Left renal pelvis (tissue), 4 donors: ENCODE measurements around the gene CLDN16. TPM values are rescaled to one million over a fixed set of nuclear protein-coding genes. Genes with fewer than 3 reads are reported as not detected.

Experiments
- DNase-seq, 4 donors: peaks; one replicate each; pipeline ENCODE4 v3.0.0-alpha.2; 2013; ENCODE audit warnings: low read depth in 4 of 4, low spot score in 3 of 4
- polyA plus RNA-seq, 4 donors: library from polyadenylated mRNA; unstranded; fragments of 120-200 nt; gene quantifications; one replicate each; pipeline ENCODE4 v1.2.1, GENCODE V29; 2013; ENCODE audit not compliant: insufficient read length in 4 of 4

Gene CLDN16
- polyA plus RNA-seq, 4 donors, result 1.8 to 44.8 (median 39.7) TPM

GRCh38 chr3:190433626-190434025, 45.7 kb downstream of the CLDN16 start:
- DNase-seq, result no peak

- no peak for DNase-seq
These were observed 47.7 kb downstream of the CLDN16 start for GRCh38 chr3:190435618-190436017.

- DNase-seq, result no peak
These were observed 48.4 kb downstream of the CLDN16 start for GRCh38 chr3:190436331-190436730.

- DNase-seq, result no peak
These were observed 54.3 kb downstream of the CLDN16 start for GRCh38 chr3:190442240-190442639.

GRCh38 chr3:190443257-190443656, 55.3 kb downstream of the CLDN16 start:
- no peak for DNase-seq

GRCh38 chr3:190444006-190444405, 56.0 kb downstream of the CLDN16 start:
- DNase-seq, result no peak

- DNase-seq, result no peak
These were observed 56.7 kb downstream of the CLDN16 start for GRCh38 chr3:190444576-190445145.

- no peak for DNase-seq
These were observed 58.8 kb downstream of the CLDN16 start for GRCh38 chr3:190446573-190447279.

GRCh38 chr3:190448256-190448655, 60.3 kb downstream of the CLDN16 start:
- DNase-seq, result no peak

- no peak for DNase-seq
These were observed 61.8 kb downstream of the CLDN16 start, which contains the start of gene TMEM207 for GRCh38 chr3:190449801-190450200. Gene TMEM207 (minus strand): TSS chr3:190449901. CDS start chr3:190449809, 92 bp downstream.

GRCh38 chr3:190455828-190456227, 67.9 kb downstream of the CLDN16 start:
- no peak for DNase-seq

- DNase-seq, result no peak
These were observed 68.8 kb downstream of the CLDN16 start for GRCh38 chr3:190456770-190457169.

GRCh38 chr3:190458040-190458439, 70.1 kb downstream of the CLDN16 start:
- DNase-seq, result no peak

Other genes starting within 250 kb of the CLDN16 start
- gene CLDN1, start 65.7 kb upstream of the CLDN16 start, polyA plus RNA-seq, result 10 to 100 TPM; 36.3 to 82.6 (median 63.2) TPM
- gene TMEM207, start 61.7 kb downstream of the CLDN16 start, polyA plus RNA-seq, result 10 to 100 TPM in 3 of 4 donors, under 1 TPM in 1; 0.42 to 22.1 (median 17.0) TPM
- 10 to 100 TPM; 15.8 to 36.9 (median 21.1) TPM for gene IL1RAP, start 125.9 kb downstream of the CLDN16 start, polyA plus RNA-seq